Astrocyte of the spinal cord (primary cell): ENCODE measurements around the gene FUT6.
"Not testable (repeated sequence)": the region's sequence is repeated elsewhere in the genome, so short reads cannot be mapped to it uniquely, and the experiment has no call there.

Source experiments
- DNase-seq: peaks from one replicate; pipeline ENCODE4 v3.0.0; 2011; ENCODE audit warnings: low read depth, low spot score
- H3K4me3 ChIP-seq: 2 replicates; pipeline ENCODE4 v1.5.1; 2011; ENCODE audit warnings: low read depth, mild to moderate bottlenecking, low read length, moderate library complexity
- in situ Hi-C: cut with HindIII; loops from 2 replicates; pipeline ENCODE4 v1.10.0; 2017; ENCODE audit warnings: low sequenced_read_pairs
- TF ChIP-seq, protein P1 (sequence below): IDR thresholded peaks from 2 replicates; pipeline ENCODE4 v1.5.1; 2012; ENCODE audit warnings: low read depth, mild to moderate bottlenecking, low read length, inconsistent platforms

Gene FUT6

GRCh38 chr19:5851302-5851701 lies 11.8 kb upstream of the FUT6 start, which contains the start of gene FUT3:
TSS of gene FUT3 (minus strand) at chr19:5851449.
- no peak within 1 kb of the TSS for H3K4me3 ChIP-seq
- DNase-seq = no peak
- TF ChIP-seq, protein P1, sequence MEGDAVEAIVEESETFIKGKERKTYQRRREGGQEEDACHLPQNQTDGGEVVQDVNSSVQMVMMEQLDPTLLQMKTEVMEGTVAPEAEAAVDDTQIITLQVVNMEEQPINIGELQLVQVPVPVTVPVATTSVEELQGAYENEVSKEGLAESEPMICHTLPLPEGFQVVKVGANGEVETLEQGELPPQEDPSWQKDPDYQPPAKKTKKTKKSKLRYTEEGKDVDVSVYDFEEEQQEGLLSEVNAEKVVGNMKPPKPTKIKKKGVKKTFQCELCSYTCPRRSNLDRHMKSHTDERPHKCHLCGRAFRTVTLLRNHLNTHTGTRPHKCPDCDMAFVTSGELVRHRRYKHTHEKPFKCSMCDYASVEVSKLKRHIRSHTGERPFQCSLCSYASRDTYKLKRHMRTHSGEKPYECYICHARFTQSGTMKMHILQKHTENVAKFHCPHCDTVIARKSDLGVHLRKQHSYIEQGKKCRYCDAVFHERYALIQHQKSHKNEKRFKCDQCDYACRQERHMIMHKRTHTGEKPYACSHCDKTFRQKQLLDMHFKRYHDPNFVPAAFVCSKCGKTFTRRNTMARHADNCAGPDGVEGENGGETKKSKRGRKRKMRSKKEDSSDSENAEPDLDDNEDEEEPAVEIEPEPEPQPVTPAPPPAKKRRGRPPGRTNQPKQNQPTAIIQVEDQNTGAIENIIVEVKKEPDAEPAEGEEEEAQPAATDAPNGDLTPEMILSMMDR = no peak
- in situ Hi-C loops = no loop called here

DNA sequence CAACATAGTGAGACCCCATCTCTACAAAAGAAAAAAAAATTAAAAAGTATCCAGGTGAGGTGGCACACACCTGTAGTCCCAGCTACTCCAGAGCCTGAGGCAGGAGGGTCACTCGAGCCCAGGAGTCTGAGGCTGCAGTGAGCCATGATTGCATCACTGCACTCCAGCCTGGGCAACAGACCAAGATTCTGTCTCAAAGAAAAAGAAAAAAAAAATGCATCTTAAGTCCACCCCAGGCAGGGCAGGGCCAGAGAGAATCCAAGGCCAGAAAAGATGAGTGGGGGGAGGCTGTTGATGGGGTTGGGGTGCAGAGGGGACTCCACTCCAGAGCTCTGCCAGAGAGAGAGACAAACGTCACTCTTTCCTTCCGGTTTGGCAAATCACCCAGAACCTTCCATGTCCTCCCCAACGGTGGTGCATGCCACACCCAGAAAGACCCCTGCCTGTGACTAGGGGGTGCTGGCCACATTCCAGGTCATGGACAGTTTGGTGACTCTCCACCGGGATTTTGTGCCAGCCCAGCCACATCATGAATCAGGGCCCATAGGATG lies 11.3 kb upstream of the FUT6 start:
- peak; percentile 55 for DNase-seq
- no peak overlapping the region for H3K4me3 ChIP-seq
- TF ChIP-seq, protein P1 = no peak
- in situ Hi-C loops = no loop called here

GRCh38 chr19:5850189-5850588 lies 10.7 kb upstream of the FUT6 start:
- H3K4me3 ChIP-seq = no peak overlapping the region
- DNase-seq = no peak
- in situ Hi-C loops = no loop called here
- TF ChIP-seq, protein P1 = no peak

GRCh38 chr19:5848621-5849020 lies 9.1 kb upstream of the FUT6 start:
- H3K4me3 ChIP-seq, in situ Hi-C loops, DNase-seq: not testable (repeated sequence)

DNA sequence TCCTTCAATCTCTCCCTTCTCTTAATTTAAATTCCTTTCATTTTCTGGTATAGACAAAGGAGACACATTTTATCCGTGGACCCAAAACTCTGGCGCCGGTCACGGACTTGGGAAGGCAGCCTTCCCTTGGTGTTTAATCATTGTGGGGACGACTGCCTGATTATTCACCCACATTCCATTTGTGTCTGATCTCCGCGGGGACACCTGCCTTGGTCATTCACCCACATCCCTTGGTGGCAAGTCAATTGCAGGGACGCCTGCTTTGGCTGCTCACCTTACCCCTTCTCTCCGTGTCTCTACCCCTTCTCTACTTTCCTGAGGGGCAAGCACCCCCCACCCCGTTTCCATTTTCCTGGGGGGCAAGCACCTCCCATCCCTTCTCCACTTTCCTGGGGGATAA lies 8.3 kb upstream of the FUT6 start:
- H3K4me3 ChIP-seq, DNase-seq, in situ Hi-C loops: not testable (repeated sequence)

DNA sequence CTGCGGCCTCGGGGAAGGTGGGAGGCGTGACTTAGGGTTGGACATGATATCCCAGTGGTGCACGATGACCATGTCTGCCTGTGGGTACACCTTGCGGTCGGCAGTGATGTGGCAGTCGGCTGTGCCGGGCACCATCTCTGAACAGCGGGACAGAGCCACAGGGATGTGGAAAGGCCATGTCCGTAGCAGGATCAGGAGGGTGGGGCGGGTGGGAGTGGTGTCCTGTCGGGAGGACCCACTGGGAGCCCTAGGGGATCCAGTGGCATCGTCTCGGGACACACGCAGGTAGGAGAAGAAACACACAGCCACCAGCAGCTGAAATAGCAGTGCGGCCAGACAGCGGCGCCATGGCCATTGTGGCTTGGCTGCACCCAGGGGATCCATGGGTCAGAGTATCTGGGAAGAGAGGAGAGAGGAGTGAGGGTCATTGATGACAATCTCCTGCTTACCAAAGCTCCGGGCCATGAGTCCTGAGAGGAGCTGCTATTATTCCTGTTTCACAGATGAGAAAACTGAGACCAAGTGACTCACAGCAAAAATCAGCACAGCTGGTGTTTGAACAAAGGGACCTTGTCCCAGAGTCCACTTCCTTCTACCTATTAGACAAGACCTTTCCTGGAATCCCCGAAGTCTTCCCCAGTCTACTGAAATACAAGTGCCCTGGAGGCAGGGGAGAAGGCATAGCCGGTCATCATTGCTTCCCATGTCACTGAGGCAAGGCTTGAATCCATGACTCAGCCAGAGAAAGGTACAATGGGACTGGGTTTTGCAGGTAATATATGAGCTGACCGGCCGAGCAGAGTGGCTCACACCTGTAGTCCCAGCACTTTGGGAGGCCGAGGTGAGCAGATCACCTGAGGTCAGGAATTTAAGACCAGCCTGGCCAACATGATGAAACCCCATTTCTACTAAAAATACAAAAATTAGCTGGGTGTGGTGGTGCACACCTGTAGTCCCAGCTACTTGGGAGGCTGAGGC lies 5.2 kb upstream of the FUT6 start:
- in situ Hi-C loops = no loop called here
- DNase-seq = no peak
- H3K4me3 ChIP-seq = no peak overlapping the region
- TF ChIP-seq, protein P1 = no peak

- TF ChIP-seq, protein P1 = no peak
- in situ Hi-C loops = no loop called here
Measured at GRCh38 chr19:5843295-5843927, 3.9 kb upstream of the FUT6 start.

DNA sequence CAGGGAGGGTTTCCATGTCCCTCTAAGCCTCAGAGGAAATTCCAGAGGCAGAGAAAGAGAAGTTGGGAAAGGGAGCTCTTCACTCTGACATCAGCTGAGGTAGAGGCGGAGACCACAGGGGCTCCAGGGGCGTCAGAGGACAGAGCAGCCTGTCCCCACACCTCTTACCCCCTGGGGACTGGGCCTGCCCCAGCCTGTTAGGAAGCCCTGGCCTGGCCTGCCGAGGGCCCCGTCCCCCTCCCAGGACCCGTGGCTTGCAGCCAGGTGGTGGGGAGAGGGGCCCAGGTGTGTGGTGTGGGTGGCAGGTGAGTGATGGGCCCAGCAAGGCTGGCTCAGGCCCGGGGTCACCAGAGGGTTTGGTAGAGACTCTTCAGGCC lies 2.2 kb upstream of the FUT6 start:
- DNase-seq, H3K4me3 ChIP-seq, in situ Hi-C loops: not testable (repeated sequence)

More at GRCh38 chr19:5843295-5843927, 3.9 kb upstream of the FUT6 start:
- no peak overlapping the region for H3K4me3 ChIP-seq
- DNase-seq = no peak
